NCI-H1694 treated with DMSO at 0.1 percent for 48 hours (cell line): Measurements from ENCODE around the gene ZNF627.
"Not testable (repeated sequence)": the region's sequence is repeated elsewhere in the genome, so short reads cannot be mapped to it uniquely, and the experiment has no call there.

ENCODE experiments used
- DNase-seq: peaks from one replicate; lab custom pipeline; 2025; lab: John Stamatoyannopoulos, UW

ZNF627 gene

DNA sequence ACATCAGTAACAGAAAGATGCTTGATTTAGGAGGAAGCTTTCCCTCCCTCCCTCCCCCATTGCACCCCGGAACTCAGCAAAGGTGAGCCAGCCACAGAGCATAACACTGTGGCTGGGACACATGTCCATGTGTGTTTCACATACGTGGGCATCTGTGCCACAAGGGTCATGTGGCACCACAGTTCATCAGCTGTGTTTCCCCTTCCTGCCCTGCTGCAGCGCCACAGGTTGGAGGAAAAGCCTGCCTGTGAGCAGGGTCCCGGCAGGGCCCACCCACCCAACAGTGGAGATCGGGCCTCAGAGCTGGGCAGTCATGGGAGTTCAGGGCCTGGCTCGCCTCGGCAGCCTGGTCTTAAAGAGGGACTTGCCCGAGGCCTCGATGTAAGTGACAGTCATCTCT is 22.6 kb upstream of the ZNF627 start:
- no peak for DNase-seq

DNA sequence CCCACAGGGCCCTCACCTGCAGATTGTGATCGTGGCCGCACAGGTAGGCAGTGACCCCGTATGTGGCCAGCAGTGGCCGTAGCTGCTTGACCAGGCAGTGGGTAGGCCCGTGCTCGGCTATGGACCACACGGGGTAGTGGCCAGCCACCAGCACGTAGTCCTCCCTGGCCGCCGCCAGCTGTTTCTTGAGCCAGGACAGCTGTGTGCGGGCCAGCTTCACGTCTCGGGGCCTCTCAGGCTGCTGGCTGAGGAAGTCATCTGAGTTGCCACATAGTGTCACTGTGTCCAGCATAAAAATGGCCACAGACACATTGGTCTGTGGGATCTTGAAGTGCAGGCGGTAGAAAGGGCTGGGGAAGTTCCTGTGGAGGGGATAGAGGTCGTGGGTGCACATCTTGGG is 21.1 kb upstream of the ZNF627 start:
- DNase-seq, result no peak

DNA sequence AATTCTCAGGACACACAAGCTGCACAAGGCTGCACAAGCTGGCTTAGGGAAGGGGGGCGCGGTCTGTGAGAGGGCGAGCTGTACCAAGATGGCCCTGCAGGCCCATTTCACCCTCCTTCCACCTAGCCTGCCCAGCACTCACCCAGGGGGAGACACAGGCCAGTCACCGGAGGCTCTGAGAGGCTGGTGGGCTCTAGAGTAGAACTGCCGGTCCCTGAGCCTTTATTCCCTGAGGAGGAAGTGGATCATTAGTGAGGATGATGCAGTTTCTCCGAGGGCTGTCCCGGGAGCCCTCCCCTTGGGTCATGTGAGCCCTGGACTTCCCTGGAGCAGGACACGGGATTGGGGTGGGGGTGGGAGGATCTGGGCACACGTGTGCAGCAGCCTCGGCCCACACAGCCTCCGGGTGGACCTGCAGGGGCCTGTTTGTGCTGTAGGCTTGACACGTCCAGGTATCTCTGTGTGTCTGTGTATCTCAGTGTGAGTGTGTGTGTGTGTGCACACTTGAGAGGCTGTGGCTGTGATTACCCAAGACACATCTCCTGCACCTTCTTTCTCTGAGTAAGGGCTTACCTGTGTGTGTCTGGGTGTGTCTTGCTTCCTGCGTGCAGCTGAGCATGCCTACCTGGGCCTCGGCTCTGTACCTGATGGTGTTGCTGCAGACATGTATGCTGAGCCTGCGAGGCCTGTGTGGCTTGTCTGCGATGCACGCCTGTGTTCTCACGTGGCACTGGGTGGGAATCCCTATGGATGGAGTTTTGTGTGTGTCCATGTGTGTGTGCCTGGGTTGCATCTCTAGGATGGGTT is 19.6 kb upstream of the ZNF627 start, which contains the start of gene ACP5:
TSS of gene ACP5 (minus strand) at position 195 of the 807 bp plus-strand sequence. CDS start 328 bp downstream, outside the sequence.
- DNase-seq, result no peak

DNA sequence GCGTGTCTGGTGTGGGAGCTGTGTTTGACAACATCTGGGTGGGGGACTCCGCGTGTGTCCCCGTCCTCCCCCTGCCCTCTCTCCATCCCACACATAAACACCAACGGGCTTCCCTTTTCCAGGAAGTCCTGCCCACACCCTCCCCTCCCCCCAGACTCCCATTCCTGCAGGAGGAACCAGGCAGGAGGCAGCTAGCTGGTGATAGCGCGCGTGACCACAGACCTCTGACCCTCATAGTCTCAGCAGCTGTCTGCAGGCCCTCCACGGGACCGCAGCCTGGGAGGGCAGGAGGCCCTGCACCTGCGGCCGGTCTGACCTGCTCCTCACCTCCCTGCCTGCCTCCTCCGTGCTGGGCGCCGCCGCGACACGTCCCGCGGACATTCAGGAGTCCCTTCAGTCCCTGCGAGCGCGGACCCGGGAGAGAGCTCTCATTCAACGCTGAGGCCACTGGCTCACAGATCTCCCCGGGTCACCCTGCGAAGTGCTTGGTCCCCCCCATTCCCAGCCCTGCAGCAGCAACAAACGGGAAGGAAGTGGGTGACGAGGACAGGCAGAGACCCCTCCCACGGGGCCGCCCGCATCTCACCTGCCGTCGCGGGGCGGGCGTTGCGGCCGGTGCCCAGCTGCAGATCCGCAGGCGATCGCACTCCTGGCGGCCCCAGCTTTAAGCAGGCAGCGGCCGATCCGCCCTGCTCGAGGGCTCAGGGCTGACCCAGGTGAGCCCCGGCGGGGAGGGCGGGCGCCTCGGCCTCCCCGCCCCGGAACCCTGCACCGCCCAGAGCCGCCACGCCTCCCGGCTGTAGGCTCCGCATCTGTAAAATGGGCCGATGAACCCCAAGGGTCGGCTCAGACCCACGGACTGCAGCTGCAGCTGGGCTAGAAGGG is 18.8 kb upstream of the ZNF627 start:
- DNase-seq, result no peak

DNA sequence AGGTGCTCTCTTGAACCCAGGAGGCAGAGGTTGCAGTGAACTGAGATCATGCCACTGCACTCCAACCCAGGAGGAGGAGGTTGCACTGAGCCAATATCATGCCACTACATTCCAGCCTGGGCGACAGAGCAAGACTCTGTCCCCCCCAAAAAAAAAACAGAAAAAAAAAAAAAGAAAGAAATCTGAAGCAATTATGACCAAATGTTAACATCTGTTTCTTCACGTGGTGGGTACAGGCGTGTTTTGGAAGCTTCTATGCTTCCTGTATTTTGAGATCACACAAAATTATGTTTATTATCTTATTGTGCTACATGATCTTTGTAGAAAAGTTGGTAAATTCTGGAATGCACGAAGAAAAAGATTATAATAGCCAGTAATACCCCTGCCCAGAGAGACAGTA is 17.2 kb upstream of the ZNF627 start:
- no peak for DNase-seq

DNA sequence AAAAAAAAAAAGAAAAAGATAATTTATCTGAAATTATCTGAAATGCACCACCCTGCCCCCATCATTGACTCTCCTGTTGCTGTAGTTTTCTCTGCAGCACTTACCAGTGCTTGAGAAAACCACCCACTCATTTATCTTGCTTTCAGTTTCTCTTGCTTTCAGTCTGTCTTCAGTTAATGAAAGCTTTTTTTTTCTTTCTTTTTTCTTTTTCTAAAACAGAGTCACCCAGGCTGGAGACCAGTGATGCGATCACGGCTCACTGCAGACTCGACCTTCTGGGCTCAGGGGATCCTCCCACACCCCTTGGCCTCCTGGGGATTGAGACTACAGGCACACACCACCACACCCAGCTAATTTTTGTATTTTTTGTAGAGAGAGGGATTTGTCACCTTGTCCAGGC is 15.5 kb upstream of the ZNF627 start:
- no peak for DNase-seq

DNA sequence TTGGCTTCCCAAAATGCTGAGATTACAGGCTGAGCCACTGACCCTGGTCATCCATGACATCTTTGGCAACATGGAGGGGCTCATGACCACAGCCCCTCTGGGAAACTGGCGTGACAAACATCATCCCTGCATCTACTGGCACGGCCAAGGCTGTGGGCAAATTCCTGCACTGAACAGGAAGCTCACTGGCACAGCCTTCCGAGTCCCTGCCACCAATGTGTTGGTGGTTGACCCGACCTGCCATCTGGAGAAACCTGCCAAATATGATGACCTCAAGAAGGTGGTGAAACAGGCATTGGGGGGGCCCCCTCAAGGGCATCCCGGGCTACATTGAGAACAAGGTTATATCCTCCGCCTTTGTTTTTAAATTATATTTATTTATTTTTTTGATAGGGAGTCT is 11.0 kb upstream of the ZNF627 start:
- no peak for DNase-seq

DNA sequence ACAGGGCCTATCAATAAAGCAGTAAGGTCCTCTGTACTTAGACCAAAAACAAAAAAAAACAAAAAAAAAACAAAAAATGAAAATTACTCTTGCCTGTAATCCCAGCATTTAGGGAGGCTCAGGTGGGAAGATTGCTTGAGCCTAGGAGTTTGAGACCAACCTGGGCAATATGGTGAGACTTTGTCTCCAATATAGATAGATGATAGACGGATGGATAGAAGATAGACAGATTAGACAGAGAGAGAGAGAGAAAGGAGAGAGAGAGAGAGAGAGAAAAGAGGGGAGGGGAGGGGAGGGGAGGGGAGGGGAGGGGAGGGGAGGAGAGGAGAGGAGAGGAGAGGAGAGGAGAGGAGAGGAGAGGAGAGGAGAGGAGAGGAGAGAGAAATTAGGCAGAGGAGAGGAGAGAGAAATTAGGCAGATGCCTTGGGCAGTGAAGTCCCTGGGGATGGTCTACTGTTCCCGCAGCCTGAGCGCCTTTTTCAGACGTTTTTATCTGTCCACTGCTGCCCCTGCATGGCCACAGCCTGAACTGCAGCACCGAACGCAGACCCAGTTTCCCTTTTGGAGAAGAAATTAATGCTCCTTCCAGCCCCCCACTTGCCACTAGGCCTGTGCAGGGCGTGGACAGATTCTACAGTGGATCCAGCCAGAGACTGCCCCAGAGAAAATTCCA is 9.8 kb upstream of the ZNF627 start:
- peak; percentile 68 for DNase-seq

DNA sequence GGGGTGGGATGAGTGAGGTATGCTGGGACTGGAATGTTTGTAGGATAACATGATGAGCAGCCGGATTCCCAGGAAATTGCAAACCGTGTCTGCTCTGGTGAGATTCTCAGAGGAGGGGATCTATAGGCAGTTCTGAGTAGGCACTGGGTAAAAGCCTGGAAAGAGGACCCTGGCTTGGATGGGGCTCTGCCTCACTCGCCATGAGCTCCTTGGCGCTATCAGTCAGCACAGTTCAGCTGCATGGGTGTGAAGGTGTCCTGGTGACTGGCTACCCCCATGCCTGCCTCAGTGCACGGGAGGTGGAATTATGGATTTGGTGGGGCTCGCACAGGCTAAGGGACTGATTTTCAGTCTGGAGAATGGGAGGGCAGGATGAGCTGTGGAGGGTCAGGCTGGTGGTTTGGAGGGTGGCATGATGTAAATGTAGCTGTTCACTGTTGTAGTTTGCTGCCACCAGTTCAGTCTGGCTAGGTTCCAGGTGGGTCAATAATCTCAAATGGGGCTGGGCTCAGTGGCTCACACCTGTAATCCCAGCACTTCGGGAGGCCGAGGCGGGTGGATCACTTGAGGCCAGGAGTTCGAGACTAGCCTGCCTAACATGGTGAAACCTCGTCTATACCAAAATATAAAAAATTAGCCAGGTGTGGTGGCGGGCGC is 9.2 kb upstream of the ZNF627 start:
- no peak for DNase-seq

DNA sequence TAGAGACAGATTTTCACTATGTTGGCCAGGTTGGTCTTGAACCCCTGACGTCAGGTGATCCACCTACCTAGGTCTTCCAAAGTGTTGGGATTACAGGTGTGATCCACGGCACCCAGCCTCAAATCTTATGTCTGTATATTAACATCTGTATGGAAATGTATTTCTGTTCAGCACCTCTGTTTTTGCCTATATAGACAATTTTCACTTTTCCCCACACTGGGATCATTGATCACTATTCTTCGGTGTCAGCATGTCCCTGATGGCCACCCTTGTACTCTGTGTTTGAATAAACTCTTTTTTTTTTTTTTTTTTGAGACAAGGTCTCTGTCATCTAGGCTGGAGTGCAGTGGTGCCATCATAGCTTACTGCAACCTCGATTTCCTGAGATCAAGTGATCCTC is 3.2 kb upstream of the ZNF627 start:
- DNase-seq, result no peak

DNA sequence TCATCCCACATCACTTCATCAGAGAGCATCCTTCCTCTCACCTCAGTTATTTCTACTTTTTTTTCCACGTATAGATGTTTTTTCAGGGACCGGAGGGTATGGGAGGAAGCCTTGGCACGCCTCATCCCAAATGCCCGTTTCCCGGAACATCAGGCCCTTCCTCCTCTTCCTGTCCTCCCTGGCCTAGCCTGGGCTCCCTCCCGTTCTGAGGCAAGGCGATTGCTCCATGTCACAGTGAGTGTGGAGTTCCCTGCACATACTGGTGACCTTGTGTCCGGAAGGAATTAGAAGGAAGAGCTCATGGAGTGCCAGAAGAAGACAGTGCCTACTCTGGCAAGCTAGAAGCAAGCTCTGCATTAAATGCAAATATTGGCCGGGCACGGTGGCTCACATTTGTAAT is 1.1 kb upstream of the ZNF627 start:
- DNase-seq, result no peak

DNA sequence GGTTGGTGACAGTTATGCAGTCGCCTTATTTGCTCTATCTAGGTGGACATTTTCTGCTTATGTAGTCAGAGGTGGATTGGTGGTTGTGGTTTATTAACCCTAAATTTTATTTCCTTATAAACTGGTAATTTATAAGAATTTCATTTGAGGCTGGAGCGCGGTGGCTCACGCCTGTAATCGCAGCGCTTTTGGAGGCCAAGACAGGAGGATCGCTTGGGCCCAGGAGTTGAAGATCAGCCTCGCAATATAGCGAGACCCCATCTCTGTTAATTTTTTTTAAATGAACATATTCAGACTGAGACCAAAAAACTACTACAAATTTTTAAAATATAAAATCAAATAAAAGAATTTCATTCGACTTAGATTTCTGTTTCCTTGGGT is 810 bp downstream of the ZNF627 start:
- no peak for DNase-seq

DNA sequence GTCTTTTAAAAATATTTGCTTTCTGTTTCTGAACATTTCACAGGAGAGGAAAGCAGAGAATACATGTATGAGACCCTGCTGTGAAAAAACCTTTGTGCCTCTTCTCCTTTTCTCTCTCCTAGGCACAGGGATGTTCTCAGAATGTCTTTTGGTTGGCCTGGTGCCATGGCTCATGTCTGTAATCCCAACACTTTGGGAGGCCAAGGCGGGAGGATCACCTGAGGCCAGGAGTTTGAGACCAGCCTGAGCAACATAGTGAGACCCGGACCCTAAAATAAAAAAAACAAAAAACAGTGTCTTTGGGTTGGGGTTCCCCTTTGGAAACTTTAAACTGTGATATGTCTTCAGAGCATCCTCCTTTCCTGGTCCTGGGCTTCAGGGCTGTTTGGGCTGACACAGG is 1.5 kb downstream of the ZNF627 start:
- DNase-seq, result no peak

DNA sequence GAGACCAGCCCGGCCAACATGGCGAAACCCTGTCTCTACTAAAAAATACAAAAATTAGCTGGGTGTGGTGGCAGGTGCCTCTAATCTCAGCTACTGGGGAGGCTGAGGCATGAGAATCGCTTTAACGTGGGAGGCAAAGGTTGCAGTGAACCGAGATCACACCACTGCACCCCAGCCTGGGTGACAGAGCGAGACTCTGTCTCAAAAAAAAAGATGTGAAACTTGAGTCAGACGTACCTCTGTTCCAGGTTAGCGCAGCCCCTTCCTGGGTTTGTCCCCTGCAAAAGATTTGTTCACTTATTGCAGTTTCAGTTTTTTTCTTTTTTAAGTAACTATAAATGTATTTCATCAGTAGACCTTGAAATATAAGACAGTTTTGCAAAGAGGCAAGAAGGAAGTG is 2.4 kb downstream of the ZNF627 start:
- DNase-seq, result not testable (repeated sequence)

DNA sequence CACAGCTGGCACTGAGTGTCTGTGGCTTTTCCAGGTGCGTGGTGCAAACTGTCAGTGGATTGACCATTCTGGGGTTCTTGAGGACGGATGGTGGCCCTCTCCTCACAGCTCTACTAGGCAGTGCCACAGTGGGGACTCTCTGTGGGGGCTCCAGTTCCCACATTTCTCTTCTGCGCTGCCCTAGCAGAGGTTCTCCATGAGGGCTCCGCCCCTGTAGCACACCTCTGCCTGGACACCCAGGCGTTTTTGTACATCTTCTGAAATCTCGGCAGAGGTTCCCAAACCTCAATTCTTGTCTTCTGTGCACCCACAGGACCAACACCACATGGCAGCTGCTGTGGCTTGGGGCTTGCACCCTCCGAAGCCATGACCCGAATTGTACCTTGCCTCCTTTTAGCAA is 9.2 kb downstream of the ZNF627 start:
- DNase-seq, result no peak

DNA sequence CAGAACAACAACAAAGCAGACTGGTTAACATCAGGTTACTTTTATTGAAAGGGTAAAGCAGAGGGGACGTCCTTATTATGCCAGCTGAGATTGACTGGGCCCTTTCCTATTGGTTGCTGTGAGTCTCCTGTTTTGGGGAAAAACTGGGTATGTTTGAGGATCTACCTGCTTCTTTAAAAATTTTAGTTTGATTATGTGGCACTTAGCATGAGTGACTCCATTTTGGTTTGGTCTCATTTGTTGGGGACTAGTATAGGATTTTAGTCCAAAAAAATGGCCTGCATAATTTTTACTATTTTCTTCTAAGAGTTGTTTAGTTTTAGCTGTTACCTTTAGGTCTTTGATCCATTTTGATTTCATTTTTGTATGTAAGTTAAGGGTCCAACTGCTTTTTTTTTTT is 14.4 kb downstream of the ZNF627 start:
- DNase-seq, result no peak

DNA sequence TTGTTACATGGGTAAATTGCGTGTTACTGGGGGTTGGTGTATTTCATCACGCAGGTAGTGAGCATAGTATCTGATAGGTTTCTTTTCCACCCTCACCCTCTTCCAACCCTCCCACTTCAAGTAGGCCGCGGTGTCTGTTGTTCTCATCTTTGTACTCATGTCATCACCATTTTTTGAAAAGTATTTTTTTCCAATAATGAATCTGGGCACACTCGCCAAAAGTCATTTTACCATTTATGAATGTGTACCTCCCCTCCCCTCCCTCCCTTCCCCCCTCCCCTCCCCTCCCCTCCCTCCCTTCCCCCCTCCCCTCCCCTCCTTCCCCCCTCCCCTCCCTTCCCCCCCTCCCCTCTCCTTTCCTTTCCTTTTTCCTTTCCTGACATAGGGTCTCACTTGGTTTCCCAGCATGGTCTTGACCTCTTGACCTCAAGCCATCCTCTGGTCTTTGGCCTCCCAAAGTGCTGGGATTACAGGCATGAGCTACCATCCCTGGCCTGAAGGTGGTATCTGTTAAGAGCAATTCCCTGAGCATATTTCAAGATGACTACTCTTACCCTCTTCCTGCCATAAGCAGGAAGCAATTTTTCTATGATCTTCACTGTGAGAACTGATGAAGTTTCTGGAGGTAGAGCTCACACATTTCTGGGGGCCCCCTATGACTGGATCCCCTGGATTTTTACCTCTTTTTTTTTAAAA is 15.7 kb downstream of the ZNF627 start:
- no peak for DNase-seq

DNA sequence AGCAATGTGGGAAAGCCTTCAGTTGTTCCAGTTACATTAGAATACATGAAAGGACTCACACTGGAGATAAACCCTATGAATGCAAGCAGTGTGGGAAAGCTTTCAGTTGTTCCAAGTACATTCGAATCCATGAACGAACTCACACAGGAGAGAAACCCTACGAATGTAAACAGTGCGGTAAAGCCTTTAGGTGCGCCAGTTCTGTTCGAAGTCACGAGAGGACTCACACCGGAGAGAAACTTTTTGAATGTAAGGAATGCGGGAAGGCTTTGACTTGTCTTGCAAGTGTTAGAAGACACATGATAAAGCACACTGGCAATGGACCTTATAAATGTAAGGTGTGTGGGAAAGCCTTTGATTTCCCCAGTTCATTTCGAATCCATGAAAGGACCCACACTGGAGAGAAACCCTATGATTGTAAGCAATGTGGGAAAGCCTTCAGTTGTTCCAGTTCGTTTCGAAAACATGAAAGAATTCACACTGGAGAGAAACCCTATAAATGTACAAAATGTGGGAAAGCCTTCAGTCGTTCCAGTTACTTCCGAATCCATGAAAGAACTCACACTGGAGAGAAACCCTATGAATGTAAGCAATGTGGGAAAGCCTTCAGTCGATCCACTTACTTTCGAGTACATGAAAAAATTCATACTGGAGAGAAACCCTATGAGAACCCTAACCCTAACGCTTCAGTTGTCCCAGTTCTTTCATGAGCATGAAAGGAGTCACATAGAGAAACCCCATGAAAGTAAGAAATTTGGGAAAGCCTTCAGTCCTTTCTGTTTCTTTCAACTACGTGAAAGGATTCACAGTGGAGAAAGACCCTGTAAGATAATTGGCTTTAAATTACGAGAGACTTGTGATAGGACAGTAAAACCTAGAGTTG is 20.1 kb downstream of the ZNF627 start:
- no peak for DNase-seq

DNA sequence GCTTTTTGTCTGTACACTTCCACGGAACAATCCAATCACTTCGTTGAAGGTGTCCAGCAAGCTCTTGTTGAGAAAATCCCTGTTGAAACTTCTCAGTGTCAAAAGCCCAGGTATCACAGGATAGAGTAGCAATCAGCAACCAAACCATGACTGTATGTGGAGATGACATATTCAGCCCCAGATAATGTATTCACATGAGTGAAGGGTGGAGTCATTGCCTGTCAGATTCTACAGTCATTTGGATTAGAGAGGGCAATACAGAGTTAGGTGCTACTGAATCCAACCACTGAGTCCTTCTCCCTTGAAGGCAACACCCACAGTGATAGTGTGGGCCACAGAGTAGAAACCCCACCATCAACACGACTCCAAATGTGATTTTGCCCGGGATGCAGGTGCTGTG is 23.3 kb downstream of the ZNF627 start:
- DNase-seq, result no peak

DNA sequence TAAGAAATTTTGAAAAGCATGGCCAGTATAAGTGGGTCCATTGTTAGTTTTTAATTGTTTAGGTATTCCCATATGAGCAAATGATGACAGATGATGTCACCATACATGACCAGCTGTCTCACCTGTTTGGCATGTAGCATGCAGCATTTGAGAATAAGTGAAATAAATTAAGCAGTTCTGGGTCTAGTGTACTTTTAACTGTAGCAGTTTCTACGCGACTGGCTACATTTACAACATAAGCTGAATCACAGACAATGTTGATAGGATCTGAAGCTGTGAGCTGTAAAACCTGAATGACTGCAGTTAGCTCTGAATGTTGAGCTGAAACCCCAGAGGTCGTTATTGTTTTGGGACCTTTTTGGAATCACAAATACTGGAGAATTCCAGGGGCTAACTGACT is 25.1 kb downstream of the ZNF627 start:
- DNase-seq, result not testable (repeated sequence)

DNA sequence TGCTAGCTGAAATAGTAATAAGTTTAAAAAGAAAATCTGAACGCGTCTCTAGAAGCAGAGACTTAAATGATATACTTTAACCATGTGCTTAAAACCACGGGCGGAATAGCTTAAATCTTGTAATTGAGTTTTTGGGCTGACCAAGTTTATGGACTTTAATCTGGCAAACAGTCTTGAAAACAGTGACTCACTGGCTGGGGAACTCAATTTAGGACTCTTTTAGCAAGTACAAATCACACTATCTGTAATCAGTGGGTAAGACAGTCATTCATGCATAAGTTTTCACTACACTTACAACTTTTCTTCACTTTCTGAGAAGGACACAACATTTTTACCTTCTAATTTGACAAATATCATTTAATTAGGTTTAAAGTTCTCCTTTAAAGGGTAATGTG is 26.8 kb downstream of the ZNF627 start:
- DNase-seq, result no peak
